ENCODE results near the gene KLHL21. TPM values are rescaled to one million over a fixed set of nuclear protein-coding genes. Genes with fewer than 3 reads are reported as not detected.

Gene KLHL21
- total RNA-seq, 1 experiment from 2014 or later, result 24.4 TPM

GRCh38 chr1:6635910-6636760 lies 33.5 kb upstream of the KLHL21 start:
- Histone ChIP-seq H3K4me1 (replicated peaks; ENCODE audit: insufficient read depth) (no peaks in the 10 kb centered on the region), H3K9me2 (ENCODE audit: insufficient read depth) (no peaks in the 10 kb centered on the region), H3K79me2 (ENCODE audit: low read depth) (no peaks in the 10 kb centered on the region), H3K9me3 (ENCODE audit: insufficient read depth, low read depth) (no peaks in the 10 kb centered on the region), H4K20me1 (ENCODE audit: insufficient read depth) (no peaks in the 10 kb centered on the region), H3K27me3 (ENCODE audit: insufficient read depth, low read depth) (no peaks in the 10 kb centered on the region), H3K36me3 (ENCODE audit: low read depth) (no peaks in the 10 kb centered on the region), H3F3A (ENCODE audit: insufficient read depth, low read depth) (no peaks in the 10 kb centered on the region), H2AFZ (no peak overlapping the region), H3K4me2 (no peak overlapping the region), H3K4me3 (no peak overlapping the region), H3K27ac (no peak overlapping the region)
- TF ChIP-seq CTCF (conservative IDR thresholded peaks at IDR 0.05) (no peak), EZH2 (IDR thresholded peaks at IDR 0.05; ENCODE audit: low read depth) (no peak)
- intact Hi-C loops (cut with micrococcal nuclease; ENCODE audit: unreplicated experiment), result no loop called here
- BruUV-seq (replicated peaks), result no TSS peak
- no peak for DNase-seq
- ChIA-PET CTCF (no interaction called here), POLR2A (ENCODE audit: unreplicated experiment) (interaction anchor here (0.6 kb wide), 1 partner anchor 19 kb away, joined by 5 read pairs; no protein-coding TSS in a partner anchor)

GRCh38 chr1:6635161-6635909 lies 32.7 kb upstream of the KLHL21 start:
- DNase-seq, result no peak
- Histone ChIP-seq H4K20me1 (ENCODE audit: insufficient read depth) (no peaks in the 10 kb centered on the region), H3K9me2 (ENCODE audit: insufficient read depth) (no peaks in the 10 kb centered on the region), H3K9me3 (ENCODE audit: insufficient read depth, low read depth) (no peaks in the 10 kb centered on the region), H3K4me3 (no peak overlapping the region), H3K27me3 (ENCODE audit: insufficient read depth, low read depth) (no peaks in the 10 kb centered on the region), H3K27ac (no peak overlapping the region), H3K4me1 (replicated peaks; ENCODE audit: insufficient read depth) (no peaks in the 10 kb centered on the region), H2AFZ (no peak overlapping the region), H3K79me2 (ENCODE audit: low read depth) (no peaks in the 10 kb centered on the region), H3F3A (ENCODE audit: insufficient read depth, low read depth) (no peaks in the 10 kb centered on the region), H3K36me3 (ENCODE audit: low read depth) (no peaks in the 10 kb centered on the region), H3K4me2 (no peak overlapping the region)
- no TSS peak for BruUV-seq (replicated peaks)
- CTCF ChIA-PET, result no interaction called here
- intact Hi-C loops (cut with micrococcal nuclease; ENCODE audit: unreplicated experiment), result no loop called here
- POLR2A ChIA-PET (ENCODE audit: unreplicated experiment), result no interaction called here
- TF ChIP-seq EZH2 (IDR thresholded peaks at IDR 0.05; ENCODE audit: low read depth) (no peak), CTCF (conservative IDR thresholded peaks at IDR 0.05) (no peak)

- POLR2A ChIA-PET (ENCODE audit: unreplicated experiment), result interaction anchor here (0.7 kb wide), 1 partner anchor 163 kb away, joined by 3 read pairs; no protein-coding TSS in a partner anchor
- Histone ChIP-seq H3K4me1 (replicated peaks; ENCODE audit: insufficient read depth) (no peaks in the 10 kb centered on the region), H4K20me1 (ENCODE audit: insufficient read depth) (no peaks in the 10 kb centered on the region), H3K9me2 (ENCODE audit: insufficient read depth) (no peaks in the 10 kb centered on the region), H3K4me3 (no peak overlapping the region), H3K4me2 (no peak overlapping the region), H3K27ac (no peak overlapping the region), H3F3A (ENCODE audit: insufficient read depth, low read depth) (no peaks in the 10 kb centered on the region), H3K36me3 (ENCODE audit: low read depth) (no peaks in the 10 kb centered on the region), H3K27me3 (ENCODE audit: insufficient read depth, low read depth) (no peaks in the 10 kb centered on the region), H2AFZ (no peak overlapping the region), H3K9me3 (ENCODE audit: insufficient read depth, low read depth) (no peaks in the 10 kb centered on the region), H3K79me2 (ENCODE audit: low read depth) (no peaks in the 10 kb centered on the region)
- TF ChIP-seq EZH2 (IDR thresholded peaks at IDR 0.05; ENCODE audit: low read depth) (no peak), CTCF (conservative IDR thresholded peaks at IDR 0.05) (peak; percentile 45; the same call in 1 of the 2 replicates)
- DNase-seq, result peak in 1 of 2 experiments; percentile 50
- CTCF ChIA-PET, result no interaction called here
- no TSS peak for BruUV-seq (replicated peaks)
- intact Hi-C loops (cut with micrococcal nuclease; ENCODE audit: unreplicated experiment), result no loop called here
Observed at GRCh38 chr1:6634371-6635052, 31.8 kb upstream of the KLHL21 start.

All from PC-9 (cell line).